IPS-18c (cell line): ENCODE data around the gene ABCC5.

Experiments used
- H3K4me3 ChIP-seq: 2 replicates; pipeline ENCODE4 v1.7.0; 2013; ENCODE audit warnings: low read depth, mild to moderate bottlenecking, low read length, moderate library complexity; ENCODE audit not compliant: insufficient read depth
- H3K9me3 ChIP-seq: one replicate; pipeline ENCODE4 v1.6.1; 2013; ENCODE audit warnings: mild to moderate bottlenecking, low read length, moderate library complexity; ENCODE audit not compliant: control insufficient read depth, insufficient read depth

Gene ABCC5

GRCh38 chr3:183951459-183951858 is 66.2 kb downstream of the ABCC5 start:
- Histone ChIP-seq H3K9me3 (no peaks in the 10 kb centered on the region), H3K4me3 (no peak overlapping the region)

- H3K9me3 ChIP-seq = no peaks in the 10 kb centered on the region
- H3K4me3 ChIP-seq = no peak overlapping the region
These were observed 68.0 kb downstream of the ABCC5 start for GRCh38 chr3:183949690-183950089.

GRCh38 chr3:183946037-183946436 is 71.6 kb downstream of the ABCC5 start:
- no peaks in the 10 kb centered on the region for H3K9me3 ChIP-seq

GRCh38 chr3:183944775-183945174 is 72.9 kb downstream of the ABCC5 start:
- Histone ChIP-seq H3K4me3 (no peak overlapping the region), H3K9me3 (no peaks in the 10 kb centered on the region)

More at GRCh38 chr3:183946037-183946436, 71.6 kb downstream of the ABCC5 start:
- no peak overlapping the region for H3K4me3 ChIP-seq

- H3K9me3 ChIP-seq = no peaks in the 10 kb centered on the region
- H3K4me3 ChIP-seq = no peak overlapping the region
These were observed 73.9 kb downstream of the ABCC5 start for GRCh38 chr3:183943739-183944138.

GRCh38 chr3:183941216-183941615 is 76.5 kb downstream of the ABCC5 start:
- Histone ChIP-seq H3K9me3 (no peaks in the 10 kb centered on the region), H3K4me3 (no peak overlapping the region)

- no peak overlapping the region for H3K4me3 ChIP-seq
- H3K9me3 ChIP-seq = no peaks in the 10 kb centered on the region
These were observed 79.9 kb downstream of the ABCC5 start for GRCh38 chr3:183937601-183938286.

GRCh38 chr3:183933160-183933559 is 84.5 kb downstream of the ABCC5 start:
- Histone ChIP-seq H3K9me3 (no peaks in the 10 kb centered on the region), H3K4me3 (no peak overlapping the region)

GRCh38 chr3:183931881-183932280 is 85.8 kb downstream of the ABCC5 start:
- Histone ChIP-seq H3K4me3 (no peak overlapping the region), H3K9me3 (no peaks in the 10 kb centered on the region)

GRCh38 chr3:183930086-183930485 is 87.6 kb downstream of the ABCC5 start:
- Histone ChIP-seq H3K9me3 (no peaks in the 10 kb centered on the region), H3K4me3 (no peak overlapping the region)

- Histone ChIP-seq H3K9me3 (no peaks in the 10 kb centered on the region), H3K4me3 (no peak overlapping the region)
These were observed 90.6 kb downstream of the ABCC5 start for GRCh38 chr3:183927059-183927458.

GRCh38 chr3:183924956-183925355 is 92.7 kb downstream of the ABCC5 start:
- H3K4me3 ChIP-seq = no peak overlapping the region
- H3K9me3 ChIP-seq = no peaks in the 10 kb centered on the region

GRCh38 chr3:183924543-183924942 is 93.1 kb downstream of the ABCC5 start:
- no peaks in the 10 kb centered on the region for H3K9me3 ChIP-seq
- H3K4me3 ChIP-seq = no peak overlapping the region

GRCh38 chr3:183922421-183922820 is 95.3 kb downstream of the ABCC5 start:
- Histone ChIP-seq H3K9me3 (no peaks in the 10 kb centered on the region), H3K4me3 (no peak overlapping the region)

- H3K4me3 ChIP-seq = no peak overlapping the region; the same call in 1 of the 2 replicates
- H3K9me3 ChIP-seq = no peaks in the 10 kb centered on the region
These were observed 96.6 kb downstream of the ABCC5 start for GRCh38 chr3:183921096-183921495.

GRCh38 chr3:183920416-183920815 is 97.3 kb downstream of the ABCC5 start:
- H3K9me3 ChIP-seq = no peaks in the 10 kb centered on the region
- no peak overlapping the region for H3K4me3 ChIP-seq

- Histone ChIP-seq H3K4me3 (no peak overlapping the region), H3K9me3 (no peaks in the 10 kb centered on the region)
These were observed 99.5 kb downstream of the ABCC5 start for GRCh38 chr3:183918178-183918577.

GRCh38 chr3:183917776-183918175 is 99.9 kb downstream of the ABCC5 start:
- Histone ChIP-seq H3K4me3 (no peak overlapping the region), H3K9me3 (no peaks in the 10 kb centered on the region)

- H3K4me3 ChIP-seq = no peak overlapping the region
These were observed 102.8 kb downstream of the ABCC5 start for GRCh38 chr3:183914856-183915255.

More at GRCh38 chr3:183914856-183915255, 102.8 kb downstream of the ABCC5 start:
- no peaks in the 10 kb centered on the region for H3K9me3 ChIP-seq
